ENCODE measurements around the gene EN1. TPM values are rescaled to one million over a fixed set of nuclear protein-coding genes. Genes with fewer than 3 reads are reported as not detected.

Gene EN1
- total RNA-seq, 3 donors from 2014 or later, result not detected

- intact Hi-C loops (cut with DNase I, micrococcal nuclease), result loop anchor here in 1 of 2 donors (5.0 kb wide), 1 partner anchor 615 kb away; no protein-coding TSS in a partner anchor
- DNase-seq, result no peak
- TF ChIP-seq CTCF (IDR thresholded peaks at IDR 0.05), result no peak
- H3K9me3 ChIP-seq, result no peaks in the 10 kb centered on the region
- peak; percentile 41 for ATAC-seq
- H3K4me3 ChIP-seq, result no peak overlapping the region
- H3K4me1 ChIP-seq (ENCODE audit: low read depth), result peaks cover 18% of the 10 kb centered on the region
- H3K36me3 ChIP-seq (ENCODE audit: low read depth), result no peaks in the 10 kb centered on the region
These were observed 319 bp upstream of the EN1 start for GRCh38 chr2:118847762-118848172.

GRCh38 chr2:118846442-118846952, 951 bp downstream of the EN1 start:
- no peaks in the 10 kb centered on the region for H3K36me3 ChIP-seq (ENCODE audit: low read depth)
- TF ChIP-seq CTCF (IDR thresholded peaks at IDR 0.05), result no peak
- DNase-seq (no peak), ATAC-seq (no peak)
- H3K9me3 ChIP-seq, result no peaks in the 10 kb centered on the region
- intact Hi-C loops (cut with DNase I, micrococcal nuclease), result loop anchor here in 1 of 2 donors (5.0 kb wide), 1 partner anchor 614 kb away; no protein-coding TSS in a partner anchor
- no peak overlapping the region for H3K4me3 ChIP-seq
- peaks cover 18% of the 10 kb centered on the region for H3K4me1 ChIP-seq (ENCODE audit: low read depth)

DNA sequence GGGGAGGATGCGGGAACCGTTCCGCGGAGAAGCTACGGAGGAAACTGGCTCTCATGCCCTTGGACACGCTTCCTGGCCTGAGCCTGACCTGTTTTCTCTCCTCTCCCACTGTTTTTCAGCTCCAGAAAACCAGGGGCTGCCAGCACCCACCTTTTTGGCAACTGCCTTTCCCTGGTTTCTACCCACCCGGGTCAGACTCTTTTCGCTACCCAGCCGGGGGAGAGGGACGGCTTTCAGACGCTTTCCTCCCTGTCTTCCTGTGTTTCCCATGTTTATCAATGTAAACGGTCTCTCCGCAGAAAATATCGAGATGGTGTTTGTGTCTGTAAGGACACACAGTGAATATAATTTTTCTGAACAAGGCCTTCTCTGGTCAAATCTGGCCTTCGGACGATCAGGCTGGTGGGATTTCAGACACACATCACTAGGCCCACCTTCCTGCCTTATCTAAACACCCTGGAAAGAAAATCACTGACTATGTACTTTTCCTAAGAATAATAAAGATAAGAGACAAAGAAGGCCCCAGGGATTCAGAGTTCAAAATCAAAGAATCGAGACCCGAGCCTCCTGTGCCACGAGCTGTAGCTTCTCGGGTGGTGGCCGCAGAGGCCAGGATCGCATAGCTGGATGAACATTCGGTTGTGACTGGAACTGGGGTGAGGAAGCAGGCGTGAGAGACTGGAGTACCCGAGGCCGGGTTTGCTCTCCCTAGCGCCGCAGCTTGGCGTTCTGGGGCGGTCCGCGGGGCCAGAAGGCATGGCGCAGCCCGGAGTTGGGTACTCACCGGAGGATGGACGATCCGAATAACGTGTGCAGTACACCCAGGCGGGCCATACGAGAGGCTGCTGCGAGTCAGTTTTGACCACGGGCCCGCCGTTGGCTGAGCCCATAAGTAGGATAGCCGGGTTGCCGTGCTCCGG, 1.7 kb downstream of the EN1 start:
- DNase-seq (no peak), ATAC-seq (no peak)
- no peak overlapping the region for H3K4me3 ChIP-seq
- H3K36me3 ChIP-seq (ENCODE audit: low read depth), result no peaks in the 10 kb centered on the region
- H3K9me3 ChIP-seq, result no peaks in the 10 kb centered on the region
- no peak for TF ChIP-seq CTCF (IDR thresholded peaks at IDR 0.05)
- peaks cover 18% of the 10 kb centered on the region for H3K4me1 ChIP-seq (ENCODE audit: low read depth)
- intact Hi-C loops (cut with DNase I, micrococcal nuclease), result loop anchor here in 1 of 2 donors (5.0 kb wide), 1 partner anchor 613 kb away; no protein-coding TSS in a partner anchor

DNA sequence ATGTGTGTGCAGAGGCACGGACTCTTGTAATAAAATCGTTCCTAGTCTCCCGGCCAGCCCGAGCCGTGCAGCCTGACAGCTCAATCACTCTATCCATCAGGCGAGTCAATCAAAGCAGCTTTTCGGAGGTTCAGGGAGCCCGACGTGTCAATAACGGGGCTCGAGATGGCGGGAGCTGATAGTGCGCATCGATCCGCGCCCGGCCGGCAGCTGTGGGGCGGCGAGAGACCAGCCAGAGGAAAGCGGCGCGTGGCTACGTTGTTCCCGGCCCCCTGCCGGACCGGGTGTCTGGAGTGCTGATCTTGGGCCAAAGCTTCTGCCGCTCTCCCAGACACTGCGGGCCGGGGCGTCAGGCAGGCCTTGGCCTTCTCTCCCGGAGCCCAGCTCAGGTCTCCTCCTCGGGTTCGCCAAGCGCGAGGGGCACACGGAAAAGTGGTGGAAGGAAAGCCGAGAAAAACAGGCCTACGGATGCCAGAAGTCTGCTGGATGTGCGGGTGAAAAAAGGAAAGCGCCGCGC, 2.4 kb downstream of the EN1 start:
- no peak for ATAC-seq
- H3K36me3 ChIP-seq (ENCODE audit: low read depth), result no peaks in the 10 kb centered on the region
- peaks cover 18% of the 10 kb centered on the region for H3K4me1 ChIP-seq (ENCODE audit: low read depth)
- DNase-seq, result no peak
- no peak for TF ChIP-seq CTCF (IDR thresholded peaks at IDR 0.05)
- intact Hi-C loops (cut with DNase I, micrococcal nuclease), result loop anchor here in 1 of 2 donors (5.0 kb wide), 1 partner anchor 613 kb away; no protein-coding TSS in a partner anchor
- H3K4me3 ChIP-seq, result no peak overlapping the region
- H3K9me3 ChIP-seq, result no peaks in the 10 kb centered on the region

- intact Hi-C loops (cut with DNase I, micrococcal nuclease), result loop anchor here in 1 of 2 donors (5.0 kb wide), 1 partner anchor 612 kb away; no protein-coding TSS in a partner anchor
- ATAC-seq (no peak), DNase-seq (no peak)
- Histone ChIP-seq H3K4me1 (ENCODE audit: low read depth) (peaks cover 18% of the 10 kb centered on the region), H3K36me3 (ENCODE audit: low read depth) (no peaks in the 10 kb centered on the region), H3K4me3 (no peak overlapping the region), H3K9me3 (no peaks in the 10 kb centered on the region)
- no peak for TF ChIP-seq CTCF (IDR thresholded peaks at IDR 0.05)
These were observed 3.0 kb downstream of the EN1 start for GRCh38 chr2:118844261-118845004.

Measured in mucosa of descending colon (tissue), 3 donors.